PFSK-1 (cell line): Measurements from ENCODE around the gene FMN1.

Source experiments
- FOXP2 ChIP-seq: optimal IDR thresholded peaks from 2 replicates; pipeline ENCODE3; 2011; ENCODE audit warnings: borderline replicate concordance, control low read depth, inconsistent platforms; ENCODE audit not compliant: insufficient read depth; ENCODE audit errors: extremely low read length, extremely low read depth
- POLR2AphosphoS5 ChIP-seq: IDR thresholded peaks from 2 replicates; pipeline ENCODE4 v1.6.1; 2012; ENCODE audit warnings: low read depth, mild to moderate bottlenecking, control low read depth, low read length, moderate library complexity
- SIN3A ChIP-seq: IDR thresholded peaks from 2 replicates; pipeline ENCODE4 v1.6.1; 2012; ENCODE audit warnings: mild to moderate bottlenecking, low read length, moderate library complexity, borderline replicate concordance; ENCODE audit not compliant: insufficient read depth
- TAF1 ChIP-seq: IDR thresholded peaks from 2 replicates; pipeline ENCODE4 v1.6.1; 2012; ENCODE audit warnings: low read length, control low read depth, borderline replicate concordance; ENCODE audit not compliant: insufficient read depth
- TF ChIP-seq, protein P1 (sequence below), 2 experiments: IDR thresholded peaks; 2 replicates each; pipeline versions ENCODE4 v1.6.1 to v1.8.0; 2011 to 2012; ENCODE audit warnings: low read depth in 2 of 2, low read length in 2 of 2, control low read depth in 1 of 2, inconsistent platforms in 1 of 2, mild to moderate bottlenecking in 1 of 2, moderate library complexity in 1 of 2; ENCODE audit not compliant: insufficient read depth in 1 of 2

Gene FMN1

DNA sequence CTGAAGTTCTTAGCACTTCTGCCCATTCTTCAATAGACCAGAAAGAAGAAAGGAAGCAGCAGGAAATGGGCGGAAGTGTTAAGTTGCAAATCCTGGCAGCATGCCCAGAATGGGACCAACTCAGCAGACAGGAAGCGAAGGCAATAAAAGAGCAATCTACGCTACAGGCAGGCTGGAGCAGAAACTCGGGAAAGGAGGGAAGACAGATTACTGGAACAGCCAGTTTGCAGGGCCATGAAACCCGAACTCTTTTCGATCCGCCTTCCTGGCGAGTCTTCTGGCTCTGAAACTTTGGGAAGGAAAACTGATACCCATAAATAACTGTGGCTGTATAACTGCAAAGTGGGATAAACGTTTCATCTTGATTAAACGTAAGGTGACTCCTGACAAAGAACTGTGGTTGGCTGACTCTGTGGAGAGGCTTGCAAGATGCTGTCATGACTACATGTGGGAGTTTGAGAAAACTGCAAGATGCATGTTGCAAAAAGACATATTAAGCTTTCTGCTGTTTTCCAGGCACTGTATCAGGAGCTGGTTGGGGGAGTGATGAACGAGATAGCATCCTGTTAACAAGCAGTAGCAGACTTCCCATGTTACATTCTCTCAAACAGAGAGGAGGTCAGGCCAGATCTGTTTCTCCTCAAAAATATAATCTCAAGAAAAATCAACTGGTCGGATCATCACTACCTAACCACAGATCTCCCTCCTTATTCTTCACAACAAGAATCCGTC is 67.8 kb downstream of the FMN1 start:
- TF ChIP-seq, protein P1, sequence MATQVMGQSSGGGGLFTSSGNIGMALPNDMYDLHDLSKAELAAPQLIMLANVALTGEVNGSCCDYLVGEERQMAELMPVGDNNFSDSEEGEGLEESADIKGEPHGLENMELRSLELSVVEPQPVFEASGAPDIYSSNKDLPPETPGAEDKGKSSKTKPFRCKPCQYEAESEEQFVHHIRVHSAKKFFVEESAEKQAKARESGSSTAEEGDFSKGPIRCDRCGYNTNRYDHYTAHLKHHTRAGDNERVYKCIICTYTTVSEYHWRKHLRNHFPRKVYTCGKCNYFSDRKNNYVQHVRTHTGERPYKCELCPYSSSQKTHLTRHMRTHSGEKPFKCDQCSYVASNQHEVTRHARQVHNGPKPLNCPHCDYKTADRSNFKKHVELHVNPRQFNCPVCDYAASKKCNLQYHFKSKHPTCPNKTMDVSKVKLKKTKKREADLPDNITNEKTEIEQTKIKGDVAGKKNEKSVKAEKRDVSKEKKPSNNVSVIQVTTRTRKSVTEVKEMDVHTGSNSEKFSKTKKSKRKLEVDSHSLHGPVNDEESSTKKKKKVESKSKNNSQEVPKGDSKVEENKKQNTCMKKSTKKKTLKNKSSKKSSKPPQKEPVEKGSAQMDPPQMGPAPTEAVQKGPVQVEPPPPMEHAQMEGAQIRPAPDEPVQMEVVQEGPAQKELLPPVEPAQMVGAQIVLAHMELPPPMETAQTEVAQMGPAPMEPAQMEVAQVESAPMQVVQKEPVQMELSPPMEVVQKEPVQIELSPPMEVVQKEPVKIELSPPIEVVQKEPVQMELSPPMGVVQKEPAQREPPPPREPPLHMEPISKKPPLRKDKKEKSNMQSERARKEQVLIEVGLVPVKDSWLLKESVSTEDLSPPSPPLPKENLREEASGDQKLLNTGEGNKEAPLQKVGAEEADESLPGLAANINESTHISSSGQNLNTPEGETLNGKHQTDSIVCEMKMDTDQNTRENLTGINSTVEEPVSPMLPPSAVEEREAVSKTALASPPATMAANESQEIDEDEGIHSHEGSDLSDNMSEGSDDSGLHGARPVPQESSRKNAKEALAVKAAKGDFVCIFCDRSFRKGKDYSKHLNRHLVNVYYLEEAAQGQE (IDR thresholded peaks at IDR 0.05; ENCODE audit: insufficient read depth in 1 of 2, low read depth in 2 of 2, low read length in 2 of 2): no peak
- no peak for TF ChIP-seq FOXP2
- TF ChIP-seq SIN3A: no peak
- no peak for TF ChIP-seq POLR2AphosphoS5
- no peak for TF ChIP-seq TAF1

DNA sequence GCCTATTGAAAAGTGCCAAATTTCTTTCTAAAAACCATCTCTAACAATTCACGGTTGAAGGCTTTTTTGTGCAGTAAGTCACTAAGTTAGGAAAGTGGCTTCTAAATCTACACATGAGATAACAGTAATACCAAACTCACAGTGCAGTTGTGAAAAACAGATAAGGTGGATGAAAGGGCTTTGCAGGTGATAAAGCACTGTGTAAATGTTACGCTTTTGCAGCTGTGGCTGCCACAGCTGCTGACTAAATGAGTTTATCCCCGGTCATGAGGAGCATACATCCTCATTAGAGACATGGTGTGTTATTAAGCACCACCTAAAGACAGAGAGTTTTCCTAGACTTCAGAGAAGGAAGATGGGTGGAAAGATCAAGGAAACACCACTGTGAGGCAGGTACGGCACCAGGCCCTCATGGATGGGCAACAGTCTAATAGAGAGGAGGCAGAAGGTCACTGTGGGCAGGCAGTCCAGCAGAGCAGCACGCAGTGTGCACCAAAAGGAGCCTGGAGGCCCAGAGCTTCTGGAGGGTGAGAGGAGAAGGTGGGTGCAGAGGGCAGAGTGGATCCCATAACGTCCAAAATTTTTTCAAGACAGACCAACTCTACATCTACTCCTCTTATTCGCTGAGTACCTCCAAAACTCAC is 68.5 kb downstream of the FMN1 start:
- TF ChIP-seq POLR2AphosphoS5 (no peak), SIN3A (no peak)

DNA sequence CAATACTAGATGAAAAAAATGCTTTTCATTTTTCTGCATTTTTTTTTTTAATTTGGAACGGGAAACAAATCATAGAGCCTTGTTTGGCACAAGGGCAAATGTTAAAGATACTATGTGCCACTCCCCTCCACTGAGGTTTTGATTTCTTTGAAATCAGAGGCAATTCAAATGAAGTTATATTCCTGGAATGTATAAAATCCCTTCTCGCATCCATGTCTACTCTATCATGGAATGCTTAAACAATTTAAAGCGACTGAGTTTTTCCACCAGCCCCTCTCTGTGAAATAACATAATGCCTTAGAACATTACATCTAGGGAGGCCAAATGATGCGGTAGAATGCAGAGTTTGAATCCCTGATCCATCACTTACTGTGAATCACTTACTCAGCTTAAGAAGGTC is 69.7 kb downstream of the FMN1 start:
- TF ChIP-seq POLR2AphosphoS5 (no peak), SIN3A (no peak), FOXP2 (no peak), TAF1 (no peak)
- TF ChIP-seq, protein P1 (IDR thresholded peaks at IDR 0.05; ENCODE audit: insufficient read depth in 1 of 2, low read depth in 2 of 2, low read length in 2 of 2): no peak

DNA sequence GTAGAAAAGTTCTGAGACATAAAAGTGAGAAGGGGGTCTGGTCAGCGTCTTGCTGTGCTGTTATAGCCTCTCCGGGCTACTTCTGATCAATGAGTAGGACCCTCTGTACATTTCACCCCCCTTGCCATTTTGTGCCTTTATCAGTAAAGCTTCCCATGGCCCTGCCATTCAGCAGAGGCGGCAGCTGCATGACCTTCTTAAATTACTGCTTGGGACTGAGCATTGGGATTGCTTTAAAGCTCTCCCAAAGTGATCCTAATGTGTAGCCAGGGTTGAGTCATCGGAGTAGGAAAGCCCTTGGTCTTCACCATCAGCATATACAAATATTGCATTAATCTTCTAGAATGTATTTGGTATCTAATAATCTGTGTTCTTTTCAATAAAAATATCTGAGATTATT is 70.2 kb downstream of the FMN1 start:
- TF ChIP-seq POLR2AphosphoS5 (no peak), TAF1 (no peak), FOXP2 (no peak), SIN3A (no peak)
- TF ChIP-seq, protein P1 (IDR thresholded peaks at IDR 0.05; ENCODE audit: insufficient read depth in 1 of 2, low read depth in 2 of 2, low read length in 2 of 2): no peak

DNA sequence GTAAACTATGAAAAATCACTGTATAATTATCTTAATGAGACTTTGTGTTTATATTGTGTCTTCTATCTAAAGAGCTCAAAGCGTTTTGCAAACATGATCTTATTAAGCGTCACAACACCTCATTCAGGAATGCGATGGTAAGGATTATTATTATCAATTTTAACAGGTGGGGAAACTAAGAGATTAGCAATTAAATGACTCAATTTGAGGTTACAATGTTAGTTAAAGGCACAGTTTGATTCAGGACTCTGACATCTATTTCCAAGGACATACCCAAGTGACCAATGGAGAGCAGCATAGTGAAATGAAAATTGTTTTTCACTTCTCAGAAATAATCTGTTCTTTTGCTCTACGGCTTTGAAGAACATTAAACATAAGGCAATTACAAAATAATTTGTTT is 74.6 kb downstream of the FMN1 start:
- TF ChIP-seq, protein P1 (IDR thresholded peaks at IDR 0.05; ENCODE audit: insufficient read depth in 1 of 2, low read depth in 2 of 2, low read length in 2 of 2): no peak
- no peak for TF ChIP-seq POLR2AphosphoS5
- no peak for TF ChIP-seq TAF1
- TF ChIP-seq SIN3A: no peak
- TF ChIP-seq FOXP2: no peak
